Measurements from ENCODE around the gene TRIM2. TPM values are rescaled to one million over a fixed set of nuclear protein-coding genes. Genes with fewer than 3 reads are reported as not detected.

The TRIM2 gene
- total and polyA plus RNA-seq, 2 of the 8 experiments (the other 6 are each of a cell fraction or from before 2014, with no cell fraction given): 34.0 to 59.8 TPM

- Histone ChIP-seq H2BK12ac (ENCODE audit: low read depth, low read length) (no peak overlapping the region), H2BK120ac (replicated peaks; ENCODE audit: low read depth, low read length) (no peak overlapping the region), H3K4ac (replicated peaks; ENCODE audit: insufficient read length, low read depth, low read length) (no peak overlapping the region), H3K27ac (ENCODE audit: low read depth, low read length) (no peak overlapping the region), H3K23ac (ENCODE audit: insufficient read length) (no peak overlapping the region), H2BK20ac (ENCODE audit: low read length) (no peak overlapping the region), H3K56ac (replicated peaks; ENCODE audit: insufficient read length, low read depth, low read length) (no peak overlapping the region), H4K91ac (replicated peaks; ENCODE audit: insufficient read length, low read length) (no peak overlapping the region), H3K18ac (ENCODE audit: extremely low read depth, low read length) (no peak overlapping the region), H3K23me2 (ENCODE audit: low read depth, low read length) (no peaks in the 10 kb centered on the region), H3K79me1 (ENCODE audit: low read depth, low read length) (no peaks in the 10 kb centered on the region), H3K4me2 (ENCODE audit: insufficient read depth in 1 of 2, low read depth in 2 of 2, low read length in 2 of 2) (no peak overlapping the region), H4K8ac (ENCODE audit: extremely low read depth, insufficient read depth, low read length) (no peak overlapping the region), H2AK5ac (ENCODE audit: low read depth, low read length) (no peak overlapping the region), H2BK5ac (ENCODE audit: low read depth, low read length) (no peak overlapping the region), H3K9ac (replicated peaks in 1 of 4; ENCODE audit: extremely low read depth in 1 of 4, low read depth in 3 of 4, low read length in 3 of 4) (no peak overlapping the region), H2AFZ (ENCODE audit: low read length) (no peak overlapping the region), H3K36me3 (ENCODE audit: control insufficient read depth in 2 of 4, insufficient read depth in 4 of 4, low read length in 3 of 4) (peaks cover 11 to 56% (median 25%) of the 10 kb centered on the region in 4 experiments; a peak in 7 of 8 replicates), H4K20me1 (replicated peaks in 1 of 2; ENCODE audit: control insufficient read depth in 1 of 2, insufficient read depth in 2 of 2, low read length in 2 of 2) (no peaks in the 10 kb centered on the region), H3K4me3 (ENCODE audit: extremely low read depth in 1 of 4, insufficient read depth in 2 of 4, low read depth in 3 of 4, low read length in 4 of 4) (no peak overlapping the region), H4K5ac (ENCODE audit: insufficient read length, low read depth, low read length) (no peak overlapping the region), H3K79me2 (ENCODE audit: control insufficient read depth in 1 of 2, insufficient read depth in 2 of 2, low read length in 2 of 2) (peaks cover 0 to 4% of the 10 kb centered on the region in 2 experiments; a peak in 1 of 4 replicates), H3K9me3 (ENCODE audit: insufficient read depth in 2 of 2, low read depth in 1 of 2, low read length in 1 of 2) (peaks cover 2 to 6% of the 10 kb centered on the region in 2 experiments; a peak in 1 of 4 replicates), H3K14ac (ENCODE audit: insufficient read length) (no peak overlapping the region), H2BK15ac (ENCODE audit: low read length) (no peak overlapping the region), H3K27me3 (replicated peaks in 1 of 4; ENCODE audit: control insufficient read depth in 3 of 4, extremely low read depth in 1 of 4, insufficient read depth in 3 of 4, low read length in 3 of 4) (0 out of 7 replicates have a peak, but pooled peaks cover 0 to 3% (median 0%) of the 10 kb centered on the region in 4 experiments), H3K4me1 (replicated peaks in 1 of 4; ENCODE audit: control insufficient read depth in 3 of 4, insufficient read depth in 4 of 4, low read length in 3 of 4) (peaks cover 0 to 11% (median 1%) of the 10 kb centered on the region in 4 experiments; a peak in 4 of 7 replicates)
- FAIRE-seq (no peak), DNase-seq (ENCODE audit: low read depth in 1 of 2, low spot score in 2 of 2) (no peak)
- WGBS, 2 experiments (ENCODE audit: extremely low coverage in 1 of 2, insufficient coverage in 1 of 2, insufficient read length in 1 of 2, insufficient replicate concordance in 2 of 2, low coverage in 1 of 2, low lambda C conversion rate in 2 of 2, missing lambda C conversion rate in 1 of 2): 94% methylated on average over 8 of the region's 8 CpGs; no CpG with 5 or more reads in 1 of the 2 experiments
- ChIA-PET POLR2A (ENCODE audit: partially characterized antibody) (no interaction called here), CTCF (ENCODE audit: partially characterized antibody) (interaction anchor here (0.6 to 2.0 kb wide), 8 partner anchors 8 to 276 kb away, joined by 3 to 6 read pairs (median 4); no protein-coding TSS in a partner anchor)
- no peak for TF ChIP-seq RAD21 (IDR thresholded peaks at IDR 0.05 in 1 of 2, conservative IDR thresholded peaks at IDR 0.05 in 1 of 2; ENCODE audit: low read depth in 2 of 2, low read length in 2 of 2)
- TF ChIP-seq ASH2L (IDR thresholded peaks at IDR 0.05; ENCODE audit: low read length): no peak
- TF ChIP-seq RXRA (IDR thresholded peaks at IDR 0.05; ENCODE audit: insufficient read depth, low read depth, low read length): no peak
- no peak for TF ChIP-seq SUZ12 (IDR thresholded peaks at IDR 0.05; ENCODE audit: low read length)
- no peak for TF ChIP-seq GTF2F1 (IDR thresholded peaks at IDR 0.05; ENCODE audit: borderline replicate concordance, low read depth, low read length)
Measured at GRCh38 chr4:153297116-153297515, 92.9 kb downstream of the TRIM2 start.
